HepG2 (cell line): ENCODE data around the gene SYCE1L. TPM values are rescaled to one million over a fixed set of nuclear protein-coding genes. Genes with fewer than 3 reads are reported as not detected.

Source experiments
- ATAC-seq: fragments of 200-7000 bp; cut with Tn5 transposase; 3 replicates; pipeline ENCODE4 v1.9.1; 2020; ENCODE audit warnings: mild to moderate bottlenecking, moderate library complexity
- BruUV-seq: library from RNA; stranded (reverse); fragments of 400-500 nt; replicated peaks from 2 replicates; lab custom pipeline; 2021; lab: Mats Ljungman, UMichigan
- CTCF ChIA-PET: fragments of 300-600 bp; formaldehyde crosslinking; extraction: SDS; loops from one replicate; lab custom pipeline; 2021; ENCODE audit warnings: low total read pairs, inconsistent platforms, low intra/inter-chr PET ratio; lab: Yijun Ruan, JAX
- POLR2A ChIA-PET: fragments of 350-600 bp; sonication (Branson Sonifier 250); formaldehyde crosslinking; loops from one replicate; lab custom pipeline; 2020; ENCODE audit warnings: antibody characterized with exemption, inconsistent platforms; lab: Yijun Ruan, JAX
- DNase-seq: peaks from one replicate; pipeline ENCODE4 v3.0.0-alpha.2; 2015; ENCODE audit warnings: low spot score
- FAIRE-seq: peaks from 3 replicates; lab custom pipeline; 2011; peaks lifted over from hg19 to GRCh38; lab: Jason Lieb, UNC
- H2AFZ ChIP-seq: one replicate; pipeline ENCODE4 v1.6.1; 2011; ENCODE audit warnings: low read length, inconsistent platforms
- H3K27ac ChIP-seq: fragments of 300-600 bp; 3 replicates; pipeline ENCODE4 v1.8.0; 2011; ENCODE audit warnings: mixed run types, mild to moderate bottlenecking, mixed read lengths, low read length, inconsistent platforms; ENCODE audit not compliant: insufficient read depth; ENCODE audit errors: extremely low read length
- H3K27me3 ChIP-seq, 2 experiments: fragments of 200-600 bp in 1 of 2; 2 replicates in 1 of 2; 3 replicates in 1 of 2; pipeline versions ENCODE4 v1.6.0 to v1.8.0; 2011; ENCODE audit warnings: low read length in 2 of 2, mild to moderate bottlenecking in 2 of 2, moderate library complexity in 2 of 2, inconsistent platforms in 1 of 2; ENCODE audit not compliant: insufficient read depth in 2 of 2, control insufficient read depth in 1 of 2
- H3K36me3 ChIP-seq, 2 experiments: fragments of 200-600 bp in 1 of 2; replicated peaks in 1 of 2; 2 replicates in 1 of 2; 3 replicates in 1 of 2; pipeline versions ENCODE4 v1.5.1 to v1.8.0; 2011; ENCODE audit warnings: low read length in 2 of 2, inconsistent platforms in 1 of 2; ENCODE audit not compliant: insufficient read depth in 2 of 2, control insufficient read depth in 1 of 2
- H3K4me1 ChIP-seq: 2 replicates; pipeline ENCODE4 v1.5.1; 2012; ENCODE audit warnings: low read length, inconsistent platforms; ENCODE audit not compliant: insufficient read depth
- H3K4me2 ChIP-seq: 2 replicates; pipeline ENCODE4 v1.6.0; 2011; ENCODE audit warnings: low read depth, low read length, inconsistent platforms
- H3K4me3 ChIP-seq, 3 experiments: fragments of 200-600 bp in 1 of 3; sonication (generic), shearing (Covaris generic) in 1 of 3; replicated peaks in 1 of 3; 2 replicates each; pipeline ENCODE4 v1.5.1; 2011 to 2016; ENCODE audit warnings: low read length in 3 of 3, inconsistent platforms in 2 of 3, low read depth in 2 of 3, mild to moderate bottlenecking in 2 of 3, control low read depth in 1 of 3, mixed read lengths in 1 of 3; ENCODE audit not compliant: insufficient read depth in 1 of 3
- H3K79me2 ChIP-seq: one replicate; pipeline ENCODE4 v1.6.1; 2011; ENCODE audit warnings: low read length, inconsistent platforms; ENCODE audit not compliant: insufficient read depth
- H3K9ac ChIP-seq: 2 replicates; pipeline ENCODE4 v1.6.0; 2011; ENCODE audit warnings: mild to moderate bottlenecking, low read depth, low read length, inconsistent platforms; ENCODE audit not compliant: insufficient read depth
- H3K9me3 ChIP-seq: 2 replicates; pipeline ENCODE4 v1.5.1; 2012; ENCODE audit warnings: mild to moderate bottlenecking, low read length
- H4K20me1 ChIP-seq: 2 replicates; pipeline ENCODE4 v1.6.0; 2011; ENCODE audit warnings: inconsistent platforms, mild to moderate bottlenecking, low read length, moderate library complexity; ENCODE audit not compliant: insufficient read depth
- CBX2 ChIP-seq, 2 experiments: fragments of 200-600 bp in 1 of 2; sonication (generic); formaldehyde crosslinking in 1 of 2; IDR thresholded peaks; 2 replicates each; pipeline versions ENCODE4 v1.7.0 to v1.8.1; 2018 to 2022; ENCODE audit warnings: low read depth in 2 of 2, low read length in 1 of 2, mild to moderate bottlenecking in 1 of 2, missing genetic modification reagents in 1 of 2
- CTCF ChIP-seq: sonication (generic); formaldehyde crosslinking; IDR thresholded peaks from 2 replicates; pipeline ENCODE4 v1.5.0; 2020; ENCODE audit warnings: mild to moderate bottlenecking, missing genetic modification reagents, moderate library complexity
- FOXP4 ChIP-seq: sonication (generic); formaldehyde crosslinking; IDR thresholded peaks from 2 replicates; pipeline ENCODE4 v1.4.0; 2020; ENCODE audit warnings: missing genetic modification reagents
- GABPA ChIP-seq, 2 experiments: IDR thresholded peaks; 2 replicates each; pipeline ENCODE4 v1.6.1; 2011 to 2016; ENCODE audit warnings: low read depth in 2 of 2, low read length in 1 of 2, missing biosample characterization in 1 of 2, missing genetic modification characterization in 1 of 2
- GATAD2A ChIP-seq: IDR thresholded peaks from 2 replicates; pipeline ENCODE4 v1.6.1; 2016
- MXD3 ChIP-seq: IDR thresholded peaks from 2 replicates; pipeline ENCODE4 v1.6.1; 2016; ENCODE audit warnings: mild to moderate bottlenecking, missing biosample characterization, missing genetic modification reagents
- PHB2 ChIP-seq: fragments of 450-650 bp; IDR thresholded peaks from 2 replicates; pipeline ENCODE4 v1.6.1; 2018; ENCODE audit not compliant: partially characterized antibody
- PITX1 ChIP-seq: sonication (generic); formaldehyde crosslinking; IDR thresholded peaks from 2 replicates; pipeline ENCODE4 v1.5.1; 2020; ENCODE audit warnings: mild to moderate bottlenecking, missing genetic modification reagents
- POLR2A ChIP-seq, 2 experiments: IDR thresholded peaks; 2 replicates each; pipeline ENCODE4 v1.6.1; 2011; ENCODE audit warnings: low read depth in 2 of 2, low read length in 2 of 2, mild to moderate bottlenecking in 1 of 2, moderate library complexity in 1 of 2; ENCODE audit not compliant: insufficient read depth in 1 of 2
- SIN3B ChIP-seq: fragments of 150-350 bp; IDR thresholded peaks from 2 replicates; pipeline ENCODE4 v1.6.1; 2014; ENCODE audit warnings: low read length
- TARDBP ChIP-seq: sonication (generic); formaldehyde crosslinking; IDR thresholded peaks from 2 replicates; pipeline ENCODE4 v1.8.0; 2022; ENCODE audit warnings: mild to moderate bottlenecking, missing genetic modification reagents
- ZNF230 ChIP-seq: sonication (generic); formaldehyde crosslinking; IDR thresholded peaks from 2 replicates; pipeline ENCODE4 v1.4.0; 2020; ENCODE audit warnings: mild to moderate bottlenecking, missing genetic modification reagents
- ZNF580 ChIP-seq: IDR thresholded peaks from 2 replicates; pipeline ENCODE4 v1.6.1; 2016; ENCODE audit warnings: low read depth, borderline replicate concordance
- ZSCAN20 ChIP-seq: sonication (generic); formaldehyde crosslinking; IDR thresholded peaks from 2 replicates; pipeline ENCODE4 v1.4.0; 2020; ENCODE audit warnings: missing genetic modification reagents, mild to moderate bottlenecking, borderline replicate concordance
- ZZZ3 ChIP-seq: sonication (generic); formaldehyde crosslinking; IDR thresholded peaks from 2 replicates; pipeline ENCODE4 v1.4.0; 2020; ENCODE audit warnings: missing genetic modification reagents, mild to moderate bottlenecking, borderline replicate concordance
- WGBS: methylation state at CpG from one replicate; pipeline ENCODE4 v1.1.6; 2017; ENCODE audit warnings: low lambda C conversion rate; 5-methylcytosine and 5-hydroxymethylcytosine counted together
- in situ Hi-C: cut with HindIII; loops from 2 replicates; pipeline ENCODE4 v1.10.0; 2017; ENCODE audit warnings: low pct_unique_long_range_greater_than_20kb; ENCODE audit not compliant: extremely low pct_ligation_motif_present
- intact Hi-C: fragments of 100-400 bp; cut with micrococcal nuclease; formaldehyde crosslinking; loops from one replicate; pipeline ENCODE4 v1.10.0; 2022; ENCODE audit not compliant: unreplicated experiment
- polyA plus RNA-seq, 8 experiments: library from polyadenylated mRNA; depleted of rRNA in 3 of 8; stranded (reverse) in 7 of 8; unstranded in 1 of 8; fragments of >200 nt; fragmentation: Illumina TruSeq in 4 of 8; extraction: Trizol in 4 of 8; gene quantifications; 2 replicates each; pipeline versions ENCODE4 v1.2.1 to v1.2.3, GENCODE V29; 2011 to 2016; ENCODE audit warnings: low read depth in 4 of 8, missing spikeins in 1 of 8, mixed read lengths in 1 of 8; ENCODE audit not compliant: insufficient read depth in 1 of 8
- total RNA-seq, 5 experiments: library from RNA; depleted of rRNA; stranded (reverse); fragments of >200 nt; fragmentation: Illumina TruSeq; extraction: Trizol; gene quantifications; 2 replicates each; pipeline ENCODE4 v1.2.3, GENCODE V29; 2016; ENCODE audit warnings: low read depth in 1 of 5

SYCE1L gene
- total and polyA plus RNA-seq, 2 of the 13 experiments (the other 11 are each of a cell fraction or from before 2014, with no cell fraction given): 0.22 TPM; not detected in 1

- Histone ChIP-seq H3K27ac (no peak overlapping the region), H2AFZ (no peak overlapping the region), H3K4me2 (no peak overlapping the region)
- 50% methylated on average over 10 of the region's 10 CpGs for WGBS
- intact Hi-C loops: no loop called here
- TF ChIP-seq GABPA (IDR thresholded peaks at IDR 0.05; ENCODE audit: low read depth, low read length) (no peak), GABPA (CRISPR knock-in tag; IDR thresholded peaks at IDR 0.05; ENCODE audit: low read depth) (peak; percentile 36; the same call in 1 of the 2 replicates), PITX1 (no peak), PHB2 (no peak), CTCF (peak; percentile 35), POLR2A (IDR thresholded peaks at IDR 0.05; ENCODE audit: insufficient read depth in 1 of 2, low read depth in 2 of 2, low read length in 2 of 2) (no peak), ZNF230 (CRISPR knock-in tag) (no peak)
- TF ChIP-seq, all 625 proteins: peak for 2
- no peaks in the 10 kb centered on the region for H3K36me3 ChIP-seq
- no peak overlapping the region for H3K4me3 ChIP-seq
- no peaks in the 10 kb centered on the region for H3K9me3 ChIP-seq
- no peak for FAIRE-seq
- ChIA-PET POLR2A (no interaction called here), CTCF (no interaction called here)
- H3K27me3 ChIP-seq: peaks cover 0 to 4% of the 10 kb centered on the region in 2 experiments; a peak in 1 of 5 replicates
- H3K79me2 ChIP-seq: no peaks in the 10 kb centered on the region
- no peaks in the 10 kb centered on the region for H4K20me1 ChIP-seq
- H3K9ac ChIP-seq: no peak overlapping the region
- ATAC-seq: no peak; the same call in 2 of the 3 replicates
- DNase-seq: no peak
- in situ Hi-C loops: no loop called here
- H3K4me1 ChIP-seq: no peaks in the 10 kb centered on the region
- no TSS peak for BruUV-seq
Measured at GRCh38 chr16:77223184-77223583, 24.0 kb downstream of the SYCE1L start.

GRCh38 chr16:77225182-77225581, 26.0 kb downstream of the SYCE1L start:
- ATAC-seq: no peak
- no TSS peak for BruUV-seq
- Histone ChIP-seq H3K4me3 (no peak overlapping the region), H3K79me2 (no peaks in the 10 kb centered on the region), H3K27me3 (peaks cover 0 to 4% of the 10 kb centered on the region in 2 experiments; a peak in 1 of 5 replicates), H3K36me3 (no peaks in the 10 kb centered on the region), H3K4me1 (no peaks in the 10 kb centered on the region), H3K9me3 (no peaks in the 10 kb centered on the region), H3K9ac (no peak overlapping the region), H3K27ac (no peak overlapping the region), H2AFZ (no peak overlapping the region), H4K20me1 (no peaks in the 10 kb centered on the region), H3K4me2 (no peak overlapping the region)
- in situ Hi-C loops (loop anchor here (25.0 kb wide), 1 partner anchor 737 kb away; no protein-coding TSS in a partner anchor), intact Hi-C loops (no loop called here)
- 23% methylated on average over 3 of the region's 3 CpGs for WGBS
- FAIRE-seq: no peak
- no peak for DNase-seq
- ChIA-PET CTCF (no interaction called here), POLR2A (no interaction called here)
- no peak for TF ChIP-seq ZZZ3
- TF ChIP-seq MXD3: no peak
- no peak for TF ChIP-seq GATAD2A (CRISPR knock-in tag)
- TF ChIP-seq CBX2 (IDR thresholded peaks at IDR 0.05; ENCODE audit: low read depth, low read length): no peak
- no peak for TF ChIP-seq CBX2 (CRISPR knock-in tag; IDR thresholded peaks at IDR 0.05; ENCODE audit: low read depth)
- TF ChIP-seq ZSCAN20 (CRISPR knock-in tag): no peak
- no peak for TF ChIP-seq ZNF580 (CRISPR knock-in tag)
- TF ChIP-seq TARDBP (CRISPR knock-in tag): no peak
- no peak for TF ChIP-seq SIN3B
- TF ChIP-seq FOXP4 (CRISPR knock-in tag): no peak
